ENCODE results near the gene INTS15.
"Not testable (repeated sequence)": the region's sequence is repeated elsewhere in the genome, so short reads cannot be mapped to it uniquely, and the experiment has no call there.

INTS15 gene

GRCh38 chr7:6619961-6620360, 30.1 kb downstream of the INTS15 start:
- no peak for DNase-seq

DNA sequence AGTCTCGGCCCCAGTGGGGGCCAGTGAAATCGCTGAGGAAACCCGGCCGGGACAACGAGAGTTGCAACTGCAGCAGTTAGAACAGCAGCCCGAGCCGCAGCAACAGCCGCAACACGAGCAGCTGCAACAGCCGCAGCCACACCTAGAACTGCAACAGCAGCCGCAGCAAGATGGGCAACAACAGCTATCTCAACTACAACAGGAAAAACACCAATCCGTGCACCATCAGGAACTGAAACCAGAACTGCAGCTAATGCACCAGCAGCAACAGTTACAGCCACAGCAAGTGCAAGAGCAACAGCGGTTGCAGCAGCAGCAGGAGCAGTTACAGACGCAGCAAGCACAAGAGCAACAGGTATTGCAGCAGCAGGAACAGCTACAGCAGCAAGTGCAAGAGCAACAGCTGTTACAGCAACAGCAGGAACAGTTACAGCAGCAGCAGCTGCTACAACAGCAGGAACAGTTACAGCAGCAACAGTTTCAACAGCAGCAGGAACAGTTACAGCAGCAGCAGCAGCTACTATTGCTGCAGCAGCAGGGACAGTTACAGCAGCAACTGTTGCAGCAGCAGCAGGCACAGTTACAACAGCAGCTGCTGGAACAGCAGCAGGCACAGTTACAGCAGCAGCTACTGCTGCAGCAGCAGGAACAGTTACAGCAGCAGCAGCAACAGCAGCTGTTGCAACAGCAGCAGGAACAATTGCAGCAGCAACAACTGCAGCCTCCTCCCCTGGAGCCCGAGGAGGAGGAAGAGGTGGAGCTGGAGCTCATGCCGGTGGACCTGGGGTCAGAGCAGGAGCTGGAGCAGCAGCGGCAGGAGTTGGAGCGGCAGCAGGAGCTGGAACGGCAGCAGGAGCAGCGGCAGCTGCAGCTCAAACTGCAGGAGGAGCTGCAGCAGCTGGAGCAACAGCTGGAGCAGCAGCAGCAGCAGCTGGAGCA, 31.6 kb downstream of the INTS15 start:
- no peak for DNase-seq

- no peak for DNase-seq
These were observed 32.4 kb downstream of the INTS15 start for GRCh38 chr7:6622134-6622710.

- no peak for DNase-seq
These were observed 33.9 kb downstream of the INTS15 start for GRCh38 chr7:6623589-6624245.

GRCh38 chr7:6624246-6624611, 34.4 kb downstream of the INTS15 start:
- DNase-seq, result no peak

GRCh38 chr7:6628045-6628444, 38.2 kb downstream of the INTS15 start:
- DNase-seq, result no peak

DNA sequence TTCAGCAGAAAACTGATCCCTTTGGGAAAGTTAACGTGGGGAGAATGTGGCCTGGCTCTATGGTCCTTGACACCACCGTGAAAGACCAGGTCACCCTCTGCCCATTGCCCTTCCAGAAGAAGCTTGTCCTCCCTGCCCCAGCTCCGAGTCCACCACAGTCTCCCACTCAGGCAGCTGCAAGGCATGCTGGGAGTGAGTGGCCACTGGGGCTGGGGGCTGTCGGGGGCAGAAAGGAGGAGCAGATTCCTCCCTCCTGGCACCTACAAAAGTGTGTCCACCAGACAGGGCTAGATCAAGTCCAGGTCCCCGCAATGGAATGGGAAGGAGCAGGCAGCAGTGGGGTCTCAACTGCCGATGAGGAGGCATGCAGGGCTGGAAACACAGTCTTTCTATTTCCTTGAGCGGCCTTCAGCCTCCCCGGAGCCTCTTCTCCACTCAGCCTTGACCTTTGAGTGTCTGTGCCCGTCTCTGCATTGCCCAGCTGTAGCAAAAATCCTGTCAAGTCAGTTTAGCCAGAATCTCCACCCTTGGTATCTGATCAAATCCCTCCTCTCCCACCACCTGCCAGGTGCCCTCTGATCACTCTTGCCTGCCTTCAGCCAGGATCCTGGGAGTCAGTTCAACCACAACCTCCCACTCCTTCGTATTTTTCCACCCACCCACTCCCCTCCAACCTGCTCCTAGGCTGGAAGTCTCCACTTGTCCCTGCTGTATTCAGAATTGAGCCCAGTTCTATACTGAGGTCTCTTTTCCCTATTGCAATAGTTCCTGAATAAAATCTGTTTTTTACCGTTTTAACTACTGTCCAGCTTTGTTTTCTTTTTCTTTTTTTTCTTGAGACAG, 40.4 kb downstream of the INTS15 start:
- DNase-seq, result no peak

GRCh38 chr7:6631605-6632004, 41.8 kb downstream of the INTS15 start:
- no peak for DNase-seq

GRCh38 chr7:6634021-6634420, 44.2 kb downstream of the INTS15 start:
- DNase-seq, result no peak

GRCh38 chr7:6634971-6635370, 45.1 kb downstream of the INTS15 start:
- DNase-seq, result not testable (repeated sequence)

GRCh38 chr7:6636741-6637543, 47.1 kb downstream of the INTS15 start, which contains the start of gene ZNF316:
TSS of gene ZNF316 (plus strand) at chr7:6637318. CDS start at chr7:6642410, 5,092 bp downstream.
- peak; percentile 53 for DNase-seq

DNA sequence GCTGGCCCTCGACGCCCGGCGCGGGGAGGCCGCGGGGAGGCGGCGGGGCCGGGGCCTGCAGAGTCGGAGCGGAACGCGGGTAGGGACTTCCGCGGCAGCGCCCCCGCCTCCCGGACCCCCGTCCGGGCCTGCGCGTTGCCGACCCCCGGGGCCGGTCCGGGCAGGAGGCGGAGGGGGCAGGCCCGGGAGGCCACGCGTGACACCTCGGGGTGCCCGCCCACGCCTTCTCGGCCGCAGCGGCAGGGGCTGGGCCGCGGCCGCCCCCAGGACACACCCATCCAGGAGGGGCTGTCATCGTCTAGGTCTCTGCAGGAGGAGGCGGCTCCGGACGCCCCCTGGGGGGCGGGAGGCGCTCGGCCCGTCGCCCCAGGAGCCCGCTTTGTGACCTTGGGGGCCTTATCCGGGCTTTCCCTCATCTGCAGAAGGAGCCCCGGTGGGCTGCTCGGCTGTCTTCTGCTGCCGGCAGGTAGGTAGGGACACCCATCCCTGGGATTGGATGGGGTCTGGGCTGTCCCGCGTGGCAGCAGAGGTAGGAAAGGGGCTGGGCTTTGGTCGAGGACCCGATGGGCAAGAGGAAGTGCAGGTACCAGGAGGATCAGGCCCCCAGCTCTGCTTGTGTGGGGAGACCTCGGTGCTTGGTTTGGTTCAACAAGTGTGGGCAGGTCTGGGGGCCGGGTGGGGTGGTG, 47.9 kb downstream of the INTS15 start:
- DNase-seq, result peak; percentile 44

- DNase-seq, result no peak
These were observed 49.2 kb downstream of the INTS15 start for GRCh38 chr7:6639032-6639431.

GRCh38 chr7:6639627-6640026, 49.8 kb downstream of the INTS15 start:
- no peak for DNase-seq

DNA sequence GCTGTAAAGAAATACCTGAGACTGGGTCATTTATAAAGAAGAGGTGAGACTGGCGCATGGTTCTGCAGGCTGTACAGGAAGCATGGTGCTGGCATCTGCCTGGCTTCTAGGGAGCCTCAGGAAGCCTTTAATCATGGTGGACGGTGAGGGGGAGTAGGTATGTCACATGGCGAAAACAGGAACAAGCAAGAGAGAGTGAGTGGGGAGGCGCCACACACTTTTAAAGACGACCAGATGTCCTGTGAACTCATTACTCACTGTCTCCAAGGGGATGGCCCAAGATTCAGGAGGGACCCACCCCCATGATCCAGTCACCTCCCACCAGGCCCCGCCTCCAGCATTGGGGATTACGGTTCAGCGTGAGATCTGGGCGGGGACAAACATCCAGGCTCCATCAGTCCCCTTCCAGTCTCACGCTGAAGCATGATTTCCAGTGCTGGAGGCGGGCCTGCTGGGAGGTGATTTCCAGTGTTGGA, 50.5 kb downstream of the INTS15 start:
- DNase-seq, result no peak

GRCh38 chr7:6641305-6642035, 51.6 kb downstream of the INTS15 start:
- DNase-seq, result no peak

DNA sequence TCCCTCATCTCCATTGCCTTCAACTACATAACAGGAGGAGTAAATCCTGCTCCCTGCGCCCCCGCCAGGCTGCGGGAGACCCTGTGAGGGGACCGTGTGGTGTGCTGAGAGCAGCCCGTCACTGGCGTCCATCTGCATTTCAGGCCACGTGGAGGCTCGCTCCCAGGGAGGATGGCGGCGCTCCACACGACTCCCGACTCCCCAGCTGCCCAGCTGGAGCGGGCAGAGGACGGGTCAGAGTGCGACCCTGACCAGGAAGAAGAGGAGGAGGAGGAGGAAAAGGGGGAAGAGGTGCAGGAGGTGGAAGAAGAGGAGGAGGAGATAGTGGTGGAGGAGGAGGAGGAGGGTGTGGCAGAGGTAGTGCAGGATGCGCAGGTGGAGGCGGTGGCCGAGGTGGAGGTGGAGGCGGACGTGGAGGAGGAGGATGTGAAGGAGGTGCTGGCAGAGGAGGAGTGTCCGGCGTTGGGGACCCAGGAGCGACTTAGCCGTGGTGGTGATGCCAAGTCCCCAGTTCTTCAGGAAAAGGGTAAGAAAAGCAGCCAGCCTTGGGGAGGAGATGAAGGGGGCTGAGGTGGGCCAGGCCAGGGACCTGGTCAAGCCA, 52.5 kb downstream of the INTS15 start:
- DNase-seq, result no peak

DNA sequence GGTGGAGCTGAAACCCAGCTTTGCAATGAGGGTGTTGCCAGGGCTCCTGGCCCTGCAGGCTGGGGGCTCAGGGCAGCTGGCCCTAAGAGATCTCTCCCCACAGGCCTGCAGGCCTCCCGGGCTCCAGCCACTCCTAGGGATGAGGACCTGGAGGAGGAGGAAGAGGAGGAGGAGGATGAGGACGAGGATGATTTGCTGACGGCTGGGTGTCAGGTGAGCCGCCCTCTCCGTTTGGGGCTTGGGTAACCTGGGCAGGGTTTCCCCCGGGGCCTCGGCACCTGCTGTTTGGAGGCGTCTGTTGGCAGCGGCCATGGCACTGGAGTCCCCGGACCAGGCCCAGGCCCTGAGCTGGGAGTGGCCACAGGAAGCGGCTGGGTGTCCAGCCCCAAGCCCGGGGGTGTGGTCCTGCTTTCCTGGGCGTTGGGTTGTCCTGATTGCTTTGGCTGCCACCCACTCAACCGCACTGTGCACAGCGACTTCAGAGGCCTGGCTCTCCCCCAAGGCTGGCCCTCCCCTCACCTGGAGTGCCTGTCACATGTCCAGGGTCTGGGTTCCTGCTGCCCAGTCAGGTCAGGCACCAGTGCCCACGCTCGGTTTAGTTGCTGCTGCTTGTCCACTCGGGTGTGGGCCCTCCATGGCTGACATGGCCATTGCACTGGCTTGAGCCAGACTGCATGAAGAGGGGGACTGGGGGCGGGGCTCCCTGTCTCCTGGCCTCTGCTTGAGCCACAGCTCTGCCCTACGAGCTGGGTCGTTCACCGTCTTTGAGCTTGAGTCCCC, 53.2 kb downstream of the INTS15 start:
- no peak for DNase-seq

Measured in T-helper 9 cell (primary cell).